GM18907 (cell line): ENCODE data around the gene NEGR1.

Source experiments
- ATAC-seq: cut with Tn5 transposase; IDR thresholded peaks from one replicate; pipeline ENCODE4 v1.9.1; 2021; ENCODE audit warnings: mild to moderate bottlenecking, moderate library complexity; ENCODE audit not compliant: unreplicated experiment

The NEGR1 gene

GRCh38 chr1:72235062-72235461 lies 47.3 kb downstream of the NEGR1 start:
- ATAC-seq = no peak

DNA sequence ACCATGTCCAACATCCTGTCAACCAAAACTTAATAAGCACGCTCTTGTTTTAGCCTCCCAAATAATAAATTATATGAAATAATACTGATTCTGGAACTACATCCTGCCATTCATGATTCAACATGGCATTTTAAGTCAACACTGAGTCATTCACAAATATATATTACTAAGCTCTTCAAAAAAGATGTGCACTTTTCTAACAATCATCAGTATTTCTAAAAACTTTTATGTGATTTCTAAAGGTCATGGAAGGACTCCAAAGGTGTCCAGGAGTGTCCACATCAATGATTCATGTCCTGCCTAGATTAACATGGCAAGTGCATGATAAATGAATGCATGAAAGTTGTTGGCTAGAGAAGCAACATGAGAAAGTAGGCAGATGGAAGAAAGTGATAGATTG lies 51.6 kb downstream of the NEGR1 start:
- no peak for ATAC-seq

DNA sequence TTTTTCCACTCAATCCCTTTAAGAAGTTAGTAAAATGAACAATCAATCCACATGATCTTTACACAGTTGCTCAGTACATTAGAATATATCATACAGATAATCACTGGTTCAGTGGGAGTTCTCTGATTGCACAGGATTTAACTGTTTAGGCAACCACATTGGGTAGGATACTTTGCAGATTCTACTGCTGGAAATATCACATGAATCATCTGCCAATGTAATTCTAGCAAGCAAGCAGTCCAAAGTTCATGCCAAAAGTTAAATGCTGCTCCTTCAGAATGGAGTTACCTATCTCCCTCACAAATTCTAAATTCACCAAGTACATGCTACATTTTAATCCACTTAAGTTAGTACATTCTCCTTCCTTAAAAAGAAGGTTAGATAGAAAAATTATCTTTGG lies 52.4 kb downstream of the NEGR1 start:
- no peak for ATAC-seq

GRCh38 chr1:72227667-72228066 lies 54.7 kb downstream of the NEGR1 start:
- no peak for ATAC-seq

DNA sequence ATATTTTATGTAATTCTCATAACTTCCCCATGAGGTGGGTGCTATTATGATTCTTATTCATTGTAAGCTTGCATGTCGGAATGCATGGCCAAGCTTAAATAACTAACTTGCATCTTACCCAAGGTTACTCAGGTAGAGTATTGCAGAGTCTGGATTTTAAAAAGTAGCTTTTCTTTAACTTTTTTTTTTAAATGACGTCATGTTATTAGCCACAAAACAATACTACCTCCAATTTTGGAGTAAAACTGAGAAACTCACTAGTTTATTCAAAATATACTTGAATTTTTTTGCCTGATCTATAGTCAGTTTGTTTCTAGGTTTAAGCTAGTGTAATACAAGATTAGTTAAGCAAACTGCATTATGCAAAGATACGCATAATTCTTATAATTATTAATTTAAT lies 57.8 kb downstream of the NEGR1 start:
- no peak for ATAC-seq

DNA sequence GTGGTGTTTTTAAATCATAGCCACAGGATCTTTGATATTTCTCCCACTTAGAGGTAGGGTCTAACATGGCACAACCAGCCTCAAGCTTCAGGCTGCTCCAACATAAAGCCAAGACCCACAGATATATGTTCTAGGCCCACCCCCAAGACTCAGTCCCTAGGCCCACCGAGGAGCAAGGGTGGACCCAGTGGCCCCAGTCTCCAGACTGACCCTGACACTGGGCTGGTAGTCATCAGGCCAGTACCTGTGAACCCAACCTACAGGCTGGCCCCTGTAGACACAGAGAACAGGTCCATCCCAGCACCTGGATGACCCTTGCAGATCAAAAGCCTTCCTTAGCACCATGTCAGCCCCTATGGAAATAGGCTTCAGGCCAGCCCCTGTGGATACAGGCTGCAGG lies 60.5 kb downstream of the NEGR1 start:
- no peak for ATAC-seq

- ATAC-seq = no peak
These were observed 64.1 kb downstream of the NEGR1 start for GRCh38 chr1:72218141-72218739.

- ATAC-seq = no peak
These were observed 75.3 kb downstream of the NEGR1 start for GRCh38 chr1:72207059-72207458.

- no peak for ATAC-seq
These were observed 79.6 kb downstream of the NEGR1 start for GRCh38 chr1:72202761-72203160.

- ATAC-seq = no peak
These were observed 84.6 kb downstream of the NEGR1 start for GRCh38 chr1:72197786-72198185.

GRCh38 chr1:72186733-72187307 lies 95.5 kb downstream of the NEGR1 start:
- ATAC-seq = no peak

- ATAC-seq = no peak
These were observed 98.1 kb downstream of the NEGR1 start for GRCh38 chr1:72184099-72184701.

DNA sequence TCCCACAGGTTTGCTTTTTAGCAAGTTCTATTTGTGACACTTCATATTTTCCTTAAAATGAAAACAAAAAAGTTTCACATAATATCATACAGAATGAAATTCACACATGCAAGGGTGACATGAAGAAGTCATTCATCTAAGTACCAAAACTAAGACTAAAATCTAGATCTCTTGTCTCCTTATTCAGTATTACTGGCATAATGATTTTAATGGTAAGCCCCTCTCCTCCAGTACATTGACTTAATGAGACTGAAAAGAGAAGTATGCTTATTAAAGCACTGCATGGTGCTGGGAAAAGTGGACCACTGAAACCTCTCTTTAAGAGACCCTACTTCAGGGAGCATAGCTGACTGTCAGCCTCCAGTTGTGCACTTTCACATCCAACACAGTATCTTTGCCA lies 99.5 kb downstream of the NEGR1 start:
- ATAC-seq = no peak

DNA sequence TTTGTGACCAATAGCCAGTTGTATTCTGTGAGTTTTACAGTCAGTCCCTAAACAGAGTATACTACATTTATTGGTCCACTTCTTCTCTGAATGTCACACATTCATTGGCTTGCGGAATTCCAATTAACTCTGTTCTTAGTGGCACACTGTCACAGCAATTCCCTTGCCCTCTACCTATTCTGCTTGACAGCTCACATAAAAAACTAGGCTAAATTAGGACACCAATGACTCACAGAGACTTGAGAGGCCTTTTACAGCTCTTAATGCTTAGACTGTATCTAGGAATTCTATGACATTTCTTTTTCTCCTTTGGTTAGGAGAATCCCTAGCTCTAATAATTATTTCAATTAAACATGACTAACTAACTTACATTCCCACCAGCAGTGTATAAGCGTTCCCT lies 104.1 kb downstream of the NEGR1 start:
- no peak for ATAC-seq

GRCh38 chr1:72177711-72178110 lies 104.6 kb downstream of the NEGR1 start:
- ATAC-seq = no peak

- ATAC-seq = no peak
These were observed 112.1 kb downstream of the NEGR1 start for GRCh38 chr1:72170246-72170645.

DNA sequence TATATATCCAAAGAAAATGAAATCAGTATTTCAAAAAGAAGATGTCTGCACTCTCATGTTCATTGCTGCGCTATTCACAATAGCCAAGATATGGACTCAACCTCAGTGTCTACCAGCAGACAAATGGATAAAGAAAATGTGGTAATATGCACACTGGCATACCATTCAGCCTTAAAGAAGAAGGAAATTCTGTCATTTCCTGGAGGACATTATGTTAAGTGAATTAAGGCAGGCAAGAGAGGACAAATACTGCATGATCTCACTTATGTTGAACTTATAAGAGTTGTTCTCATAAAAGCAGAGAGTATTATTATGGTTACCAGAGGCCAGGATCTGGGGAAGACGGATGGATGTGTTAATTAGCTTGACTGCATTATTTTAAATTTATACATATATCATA lies 115.9 kb downstream of the NEGR1 start:
- ATAC-seq = no peak

- ATAC-seq = no peak
These were observed 131.8 kb downstream of the NEGR1 start for GRCh38 chr1:72150508-72150907.

- no peak for ATAC-seq
These were observed 140.5 kb downstream of the NEGR1 start for GRCh38 chr1:72141875-72142274.

DNA sequence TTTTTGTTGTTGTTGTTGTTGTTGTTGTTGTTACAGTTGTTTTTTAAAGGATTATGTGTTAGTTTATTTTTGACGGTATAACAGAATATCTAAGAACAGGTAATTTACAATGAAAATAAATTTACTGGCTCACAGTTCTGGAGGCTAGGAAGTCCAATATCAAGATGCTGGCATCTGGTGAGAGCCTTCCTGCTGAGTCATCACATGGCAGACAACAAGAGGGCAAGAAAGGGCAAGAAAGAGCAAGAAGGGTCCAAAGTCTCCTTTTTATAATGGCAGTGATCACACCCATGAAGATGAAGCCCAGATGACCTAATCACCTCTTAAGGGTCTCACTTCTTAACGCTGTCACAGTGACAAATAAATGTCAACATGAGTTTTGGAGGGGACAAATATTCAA lies 142.1 kb downstream of the NEGR1 start:
- ATAC-seq = no peak

DNA sequence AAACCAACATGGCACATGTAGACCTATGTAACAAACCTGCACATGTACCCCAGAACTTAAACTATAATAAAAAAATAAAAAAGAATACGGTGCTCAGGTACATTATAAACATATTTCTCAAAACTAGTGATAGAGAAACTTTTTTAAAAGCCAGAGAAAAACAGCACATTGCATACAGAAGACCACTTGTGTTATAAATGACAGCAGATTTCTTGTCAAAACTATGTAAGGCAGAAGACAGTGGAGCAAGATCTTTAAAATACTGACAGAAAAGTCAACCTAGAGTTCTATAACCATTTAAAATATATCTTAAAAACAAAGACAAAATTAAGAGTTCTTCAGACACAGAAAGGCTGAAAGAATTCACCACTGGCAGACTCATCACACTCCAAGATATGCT lies 144.7 kb downstream of the NEGR1 start:
- no peak for ATAC-seq

DNA sequence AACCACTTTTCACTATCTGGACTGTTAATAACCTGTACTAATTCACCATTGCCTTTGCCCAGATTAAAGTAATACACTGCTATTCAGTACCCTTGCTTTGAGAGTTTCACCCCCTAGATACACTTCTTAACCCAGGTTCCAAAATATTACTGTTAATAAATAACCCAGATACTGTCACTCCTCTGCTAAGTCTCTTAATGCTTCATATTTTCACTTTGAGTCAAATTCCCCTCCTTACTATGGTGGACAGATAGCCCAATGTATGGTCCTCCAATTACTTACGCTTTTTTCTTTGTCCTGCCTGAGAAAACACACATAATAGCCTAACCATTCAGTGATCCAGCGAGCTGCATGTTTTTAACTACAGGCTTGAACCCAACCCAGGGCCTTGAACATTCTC lies 152.5 kb downstream of the NEGR1 start:
- ATAC-seq = peak; percentile 52
